ENCODE measurements around the gene SPEM1.

Gene SPEM1

DNA sequence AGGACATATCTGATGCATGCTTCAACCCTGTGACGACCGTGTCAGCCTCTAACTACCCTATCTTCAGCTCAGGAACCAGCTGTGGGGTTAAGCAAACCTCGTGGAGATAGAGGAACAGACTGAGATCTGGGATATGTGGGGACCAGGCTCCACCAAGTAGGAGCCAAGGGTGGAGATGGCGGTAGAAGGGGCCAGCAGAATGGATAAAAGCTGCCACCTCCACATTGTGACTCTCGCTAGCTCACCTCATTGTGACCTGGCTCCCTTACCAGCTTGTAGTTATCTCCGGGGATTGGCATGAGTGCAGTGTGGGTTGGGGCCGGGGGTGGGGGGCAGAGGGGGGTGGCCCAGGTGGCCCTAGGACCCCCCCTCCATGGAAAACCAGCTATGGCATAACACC lies 5.2 kb downstream of the SPEM1 start, which contains the start of gene SPEM2:
SPEM2 (plus strand) TSS at position 301 of the 400 bp plus-strand sequence; CDS start at position 374, 73 bp downstream.
- no peak for TF ChIP-seq EZH2phosphoT487 (conservative IDR thresholded peaks at IDR 0.05; ENCODE audit: low read length)
- TF ChIP-seq, protein P1, sequence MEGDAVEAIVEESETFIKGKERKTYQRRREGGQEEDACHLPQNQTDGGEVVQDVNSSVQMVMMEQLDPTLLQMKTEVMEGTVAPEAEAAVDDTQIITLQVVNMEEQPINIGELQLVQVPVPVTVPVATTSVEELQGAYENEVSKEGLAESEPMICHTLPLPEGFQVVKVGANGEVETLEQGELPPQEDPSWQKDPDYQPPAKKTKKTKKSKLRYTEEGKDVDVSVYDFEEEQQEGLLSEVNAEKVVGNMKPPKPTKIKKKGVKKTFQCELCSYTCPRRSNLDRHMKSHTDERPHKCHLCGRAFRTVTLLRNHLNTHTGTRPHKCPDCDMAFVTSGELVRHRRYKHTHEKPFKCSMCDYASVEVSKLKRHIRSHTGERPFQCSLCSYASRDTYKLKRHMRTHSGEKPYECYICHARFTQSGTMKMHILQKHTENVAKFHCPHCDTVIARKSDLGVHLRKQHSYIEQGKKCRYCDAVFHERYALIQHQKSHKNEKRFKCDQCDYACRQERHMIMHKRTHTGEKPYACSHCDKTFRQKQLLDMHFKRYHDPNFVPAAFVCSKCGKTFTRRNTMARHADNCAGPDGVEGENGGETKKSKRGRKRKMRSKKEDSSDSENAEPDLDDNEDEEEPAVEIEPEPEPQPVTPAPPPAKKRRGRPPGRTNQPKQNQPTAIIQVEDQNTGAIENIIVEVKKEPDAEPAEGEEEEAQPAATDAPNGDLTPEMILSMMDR (IDR thresholded peaks at IDR 0.05; ENCODE audit: insufficient read depth, low read length, poor library complexity, severe bottlenecking): no peak
- H3K27me3 ChIP-seq (ENCODE audit: low read length): no peaks in the 10 kb centered on the region
- no peaks in the 10 kb centered on the region for H3K36me3 ChIP-seq (ENCODE audit: low read length)
- H3K4me3 ChIP-seq (ENCODE audit: insufficient read depth, low read length, poor library complexity, severe bottlenecking): no peak within 1 kb of the TSS
- no peaks in the 10 kb centered on the region for H3K9me3 ChIP-seq (ENCODE audit: insufficient read depth, low read length)
- H3K9me2 ChIP-seq (replicated peaks; ENCODE audit: insufficient read depth, low read length): no peaks in the 10 kb centered on the region
- no peak within 1 kb of the TSS for H3K9ac ChIP-seq (ENCODE audit: low read length)
- H2AFZ ChIP-seq (ENCODE audit: low read depth, low read length, severe bottlenecking): no peak within 1 kb of the TSS
- no peak within 1 kb of the TSS for H3K27ac ChIP-seq (ENCODE audit: low read depth, low read length)
- no peaks in the 10 kb centered on the region for H3F3A ChIP-seq (ENCODE audit: insufficient read depth)
- no peaks in the 10 kb centered on the region for H3K79me2 ChIP-seq (ENCODE audit: insufficient read depth, low read length)
- H3K4me2 ChIP-seq (ENCODE audit: low read depth, low read length, poor library complexity, severe bottlenecking): no peak within 1 kb of the TSS
- H4K20me1 ChIP-seq (ENCODE audit: low read depth, low read length): no peaks in the 10 kb centered on the region

DNA sequence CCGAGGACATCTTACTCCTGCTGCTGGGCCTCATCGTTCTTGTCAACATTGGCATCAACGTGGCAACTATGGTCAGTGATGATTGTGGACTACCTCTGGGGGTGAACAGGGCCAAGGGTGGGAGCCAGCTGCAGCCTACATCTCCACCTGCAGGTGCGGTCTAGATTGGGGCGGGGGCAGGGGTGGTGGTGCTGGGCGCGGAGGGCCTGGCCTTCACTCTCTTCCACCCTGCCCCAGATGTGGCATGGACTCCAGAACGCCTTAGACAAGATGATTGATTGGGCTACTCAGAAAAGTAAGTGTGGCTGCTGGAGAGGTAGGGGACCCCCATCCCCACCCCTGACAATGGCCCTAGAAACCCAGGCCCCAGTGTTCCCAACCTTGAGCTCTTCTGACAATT lies 5.6 kb downstream of the SPEM1 start:
- Histone ChIP-seq H2AFZ (ENCODE audit: low read depth, low read length, severe bottlenecking) (no peak overlapping the region), H3K4me3 (ENCODE audit: insufficient read depth, low read length, poor library complexity, severe bottlenecking) (no peak overlapping the region), H3K36me3 (ENCODE audit: low read length) (no peaks in the 10 kb centered on the region), H3F3A (ENCODE audit: insufficient read depth) (no peaks in the 10 kb centered on the region), H3K79me2 (ENCODE audit: insufficient read depth, low read length) (no peaks in the 10 kb centered on the region), H3K9me2 (replicated peaks; ENCODE audit: insufficient read depth, low read length) (no peaks in the 10 kb centered on the region), H4K20me1 (ENCODE audit: low read depth, low read length) (no peaks in the 10 kb centered on the region), H3K9me3 (ENCODE audit: insufficient read depth, low read length) (no peaks in the 10 kb centered on the region), H3K9ac (ENCODE audit: low read length) (no peak overlapping the region), H3K4me2 (ENCODE audit: low read depth, low read length, poor library complexity, severe bottlenecking) (no peak overlapping the region), H3K27ac (ENCODE audit: low read depth, low read length) (no peak overlapping the region), H3K27me3 (ENCODE audit: low read length) (no peaks in the 10 kb centered on the region)
- no peak for TF ChIP-seq EZH2phosphoT487 (conservative IDR thresholded peaks at IDR 0.05; ENCODE audit: low read length)
- TF ChIP-seq, protein P1 (IDR thresholded peaks at IDR 0.05; ENCODE audit: insufficient read depth, low read length, poor library complexity, severe bottlenecking): no peak

DNA sequence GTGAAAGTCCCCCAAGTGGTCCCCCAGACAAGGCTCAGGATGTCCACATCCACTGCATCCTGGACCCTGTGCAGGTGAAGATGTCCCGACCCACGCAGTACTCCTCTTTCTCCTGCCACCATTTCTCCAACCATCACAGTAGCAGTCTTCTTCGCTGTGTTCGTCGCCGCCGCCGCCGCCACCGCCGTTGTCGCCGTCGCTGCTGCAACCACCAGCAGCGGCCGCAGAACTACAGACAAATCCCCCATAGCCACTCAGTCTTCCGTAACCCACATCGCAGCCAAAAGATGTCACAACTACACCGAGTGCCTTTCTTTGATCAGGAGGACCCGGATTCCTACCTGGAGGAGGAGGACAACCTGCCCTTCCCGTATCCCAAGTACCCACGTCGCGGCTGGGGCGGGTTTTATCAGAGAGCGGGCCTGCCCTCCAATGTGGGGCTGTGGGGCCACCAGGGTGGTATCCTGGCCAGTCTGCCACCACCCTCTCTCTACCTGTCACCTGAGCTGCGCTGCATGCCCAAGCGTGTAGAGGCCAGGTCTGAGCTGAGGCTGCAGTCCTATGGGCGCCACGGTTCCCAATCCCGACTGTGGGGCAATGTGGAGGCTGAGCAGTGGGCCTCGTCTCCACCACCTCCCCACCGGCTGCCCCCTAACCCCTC lies 6.2 kb downstream of the SPEM1 start:
- Histone ChIP-seq H3K27ac (ENCODE audit: low read depth, low read length) (no peak overlapping the region), H2AFZ (ENCODE audit: low read depth, low read length, severe bottlenecking) (no peak overlapping the region), H3K9me3 (ENCODE audit: insufficient read depth, low read length) (no peaks in the 10 kb centered on the region), H3F3A (ENCODE audit: insufficient read depth) (no peaks in the 10 kb centered on the region), H3K36me3 (ENCODE audit: low read length) (no peaks in the 10 kb centered on the region), H4K20me1 (ENCODE audit: low read depth, low read length) (no peaks in the 10 kb centered on the region), H3K9ac (ENCODE audit: low read length) (no peak overlapping the region), H3K4me2 (ENCODE audit: low read depth, low read length, poor library complexity, severe bottlenecking) (no peak overlapping the region), H3K79me2 (ENCODE audit: insufficient read depth, low read length) (no peaks in the 10 kb centered on the region), H3K9me2 (replicated peaks; ENCODE audit: insufficient read depth, low read length) (no peaks in the 10 kb centered on the region), H3K27me3 (ENCODE audit: low read length) (no peaks in the 10 kb centered on the region), H3K4me3 (ENCODE audit: insufficient read depth, low read length, poor library complexity, severe bottlenecking) (no peak overlapping the region)
- TF ChIP-seq EZH2phosphoT487 (conservative IDR thresholded peaks at IDR 0.05; ENCODE audit: low read length): no peak

DNA sequence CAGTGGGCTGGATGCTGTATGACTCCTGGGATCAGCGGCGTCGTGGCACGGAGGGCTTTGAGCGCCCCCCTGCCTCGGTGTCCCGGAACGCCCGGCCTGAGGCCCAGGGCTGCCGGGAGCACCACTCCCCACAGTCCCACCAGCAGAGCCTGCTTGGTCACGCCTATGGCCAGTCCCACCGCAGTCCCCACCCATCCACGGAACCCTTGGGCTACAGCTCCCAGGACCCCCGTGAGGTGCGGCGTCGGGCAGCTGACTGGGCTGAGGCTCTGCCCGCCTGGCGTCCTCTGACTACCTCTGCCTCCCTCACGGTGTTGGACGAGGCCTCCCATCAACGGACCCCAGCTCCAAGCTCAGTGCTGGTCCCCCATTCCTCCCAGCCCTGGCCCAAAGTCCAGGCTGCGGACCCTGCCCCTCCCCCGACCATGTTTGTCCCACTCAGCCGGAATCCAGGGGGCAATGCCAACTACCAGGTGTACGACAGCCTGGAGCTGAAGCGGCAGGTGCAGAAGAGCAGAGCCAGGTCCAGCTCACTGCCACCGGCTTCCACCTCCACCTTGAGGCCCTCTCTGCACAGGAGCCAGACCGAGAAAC lies 6.9 kb downstream of the SPEM1 start:
- no peak overlapping the region for H3K9ac ChIP-seq (ENCODE audit: low read length)
- no peaks in the 10 kb centered on the region for H3F3A ChIP-seq (ENCODE audit: insufficient read depth)
- H3K4me2 ChIP-seq (ENCODE audit: low read depth, low read length, poor library complexity, severe bottlenecking): no peak overlapping the region
- H3K27ac ChIP-seq (ENCODE audit: low read depth, low read length): no peak overlapping the region
- H3K27me3 ChIP-seq (ENCODE audit: low read length): no peaks in the 10 kb centered on the region
- H3K9me3 ChIP-seq (ENCODE audit: insufficient read depth, low read length): no peaks in the 10 kb centered on the region
- no peak overlapping the region for H2AFZ ChIP-seq (ENCODE audit: low read depth, low read length, severe bottlenecking)
- TF ChIP-seq EZH2phosphoT487 (conservative IDR thresholded peaks at IDR 0.05; ENCODE audit: low read length): no peak
- TF ChIP-seq, protein P1 (IDR thresholded peaks at IDR 0.05; ENCODE audit: insufficient read depth, low read length, poor library complexity, severe bottlenecking): no peak
- no peak overlapping the region for H3K4me3 ChIP-seq (ENCODE audit: insufficient read depth, low read length, poor library complexity, severe bottlenecking)
- no peaks in the 10 kb centered on the region for H4K20me1 ChIP-seq (ENCODE audit: low read depth, low read length)
- H3K9me2 ChIP-seq (replicated peaks; ENCODE audit: insufficient read depth, low read length): no peaks in the 10 kb centered on the region
- no peaks in the 10 kb centered on the region for H3K36me3 ChIP-seq (ENCODE audit: low read length)
- no peaks in the 10 kb centered on the region for H3K79me2 ChIP-seq (ENCODE audit: insufficient read depth, low read length)
